NB4 (cell line): ENCODE measurements around the gene ANKRD39.

Source experiments
- CTCF ChIP-seq: IDR thresholded peaks from one replicate; pipeline ENCODE4 v1.5.1; 2012; ENCODE audit warnings: low read depth, low read length
- MAX ChIP-seq: IDR thresholded peaks from 2 replicates; pipeline ENCODE4 v1.6.1; 2011; ENCODE audit warnings: low read depth, low read length
- MYC ChIP-seq: IDR thresholded peaks from 2 replicates; pipeline ENCODE4 v1.6.1; 2011; ENCODE audit warnings: low read depth, low read length
- POLR2A ChIP-seq: IDR thresholded peaks from 2 replicates; pipeline ENCODE4 v1.6.1; 2011; ENCODE audit warnings: mild to moderate bottlenecking; ENCODE audit not compliant: insufficient read length; ENCODE audit errors: extremely low read depth

GRCh38 chr2:96877042-96877451, 19.2 kb upstream of the ANKRD39 start:
- TF ChIP-seq MAX (no peak), CTCF (no peak), POLR2A (no peak), MYC (no peak)
